CD4-positive, alpha-beta T cell treated with Interleukin-4 for 4 hours (primary cell): ENCODE data around the gene LIPH.

ENCODE experiments used
- DNase-seq: peaks from one replicate; pipeline ENCODE4 v3.0.0-alpha.2; 2020

The LIPH gene

DNA sequence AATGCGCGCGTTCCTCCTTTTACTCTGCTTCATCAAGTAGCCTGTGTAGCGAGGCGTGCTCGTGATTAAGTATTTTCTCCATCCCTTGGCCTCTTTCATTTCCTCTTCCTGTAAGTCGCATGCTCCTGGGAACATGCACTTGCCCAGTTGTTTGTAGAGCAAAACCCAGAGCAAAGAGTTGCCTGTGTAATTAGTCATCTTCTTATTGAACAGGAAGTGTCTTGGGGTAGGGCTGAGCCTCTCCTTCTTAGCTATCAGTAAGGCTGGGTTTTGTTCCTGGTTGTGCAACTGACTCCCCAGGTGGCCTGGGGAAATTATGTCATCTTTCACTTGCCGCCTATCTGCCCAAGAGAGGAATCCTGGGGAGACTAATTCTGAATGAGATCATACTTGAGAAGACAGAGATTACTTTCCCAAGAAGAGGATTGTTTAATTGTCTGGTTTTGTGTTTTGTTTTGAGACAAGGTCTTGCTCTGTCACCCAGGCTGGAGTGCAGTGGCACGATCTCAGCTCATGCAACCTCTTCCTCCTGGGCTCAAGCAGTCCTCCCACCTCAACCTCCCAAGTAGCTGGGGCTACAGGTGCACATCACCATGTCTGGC lies 14.9 kb downstream of the LIPH start:
- peak; percentile 37 for DNase-seq

DNA sequence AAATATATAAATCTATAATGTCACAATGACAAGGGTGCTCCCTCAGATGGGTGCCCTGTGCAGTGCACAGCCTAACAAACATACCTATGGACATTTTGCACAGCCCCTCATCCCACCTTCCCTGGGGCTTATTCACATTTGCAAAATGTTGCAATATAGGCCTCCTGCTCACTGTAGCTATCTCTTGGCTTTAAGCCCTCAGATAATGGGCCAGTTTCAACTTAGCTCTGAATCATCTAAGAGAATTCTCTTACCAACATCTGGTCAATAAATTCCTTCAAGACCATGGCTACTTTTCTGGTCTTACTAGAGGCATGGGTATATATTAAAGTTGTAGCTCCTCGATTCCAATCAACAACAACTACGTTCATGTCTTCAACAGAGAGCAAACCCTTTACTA lies 17.9 kb downstream of the LIPH start:
- no peak for DNase-seq

DNA sequence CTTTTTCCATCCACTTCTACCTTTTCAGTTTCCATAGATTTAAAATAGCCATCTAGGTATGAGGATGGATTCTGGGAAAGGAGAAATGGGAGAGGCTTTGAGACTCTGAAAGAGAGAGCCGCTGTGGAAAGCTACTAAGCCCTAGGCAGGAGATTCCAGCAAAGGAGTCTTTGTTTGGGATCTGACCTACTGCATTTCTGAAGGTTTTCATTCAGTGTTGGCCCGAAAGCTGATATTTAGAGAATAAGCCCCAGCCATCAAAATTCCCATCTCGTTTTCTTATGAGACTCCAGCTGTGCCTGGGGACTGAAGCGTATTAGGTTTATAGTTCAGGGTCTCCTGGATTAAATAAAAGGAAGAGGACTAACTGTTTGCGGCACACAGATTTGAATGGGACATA lies 19.5 kb downstream of the LIPH start:
- no peak for DNase-seq

DNA sequence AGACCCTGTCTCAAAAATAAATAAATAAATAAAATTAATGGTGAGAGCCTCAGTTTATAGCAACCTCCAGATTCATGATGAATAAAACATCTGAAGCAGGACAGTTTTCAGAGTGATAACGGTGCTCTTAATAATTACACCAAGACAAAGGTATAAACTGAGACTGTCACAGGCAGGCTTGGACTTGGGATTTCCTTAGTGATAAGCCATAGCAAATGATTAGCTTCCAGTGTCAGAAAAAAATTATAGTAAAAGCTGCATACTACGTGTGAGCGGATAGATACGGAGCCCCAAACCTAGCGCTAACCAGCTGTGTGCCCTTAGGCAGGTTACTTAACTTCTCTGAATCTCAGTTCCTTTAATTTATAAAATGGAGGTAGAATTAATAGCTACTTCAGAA lies 21.5 kb downstream of the LIPH start:
- DNase-seq = no peak

DNA sequence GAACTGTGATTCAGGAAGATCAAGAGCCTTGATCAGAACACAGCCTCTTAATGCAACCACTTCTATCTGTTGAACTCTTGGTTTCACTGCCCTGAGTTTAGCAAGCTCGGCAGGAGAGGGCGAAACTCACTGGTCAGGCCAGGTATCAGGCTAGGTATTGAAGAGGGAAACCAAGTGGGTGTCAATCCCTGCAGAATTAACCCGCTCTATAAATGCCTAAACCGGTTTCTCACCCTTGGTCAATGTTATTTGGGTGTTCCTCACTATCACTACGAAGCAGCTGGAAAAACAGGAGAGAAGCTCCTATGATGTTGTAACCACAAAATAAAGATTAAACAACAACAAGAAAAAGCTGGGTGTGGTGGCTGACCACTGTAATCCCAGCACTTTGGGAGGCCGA lies 23.9 kb downstream of the LIPH start:
- no peak for DNase-seq

DNA sequence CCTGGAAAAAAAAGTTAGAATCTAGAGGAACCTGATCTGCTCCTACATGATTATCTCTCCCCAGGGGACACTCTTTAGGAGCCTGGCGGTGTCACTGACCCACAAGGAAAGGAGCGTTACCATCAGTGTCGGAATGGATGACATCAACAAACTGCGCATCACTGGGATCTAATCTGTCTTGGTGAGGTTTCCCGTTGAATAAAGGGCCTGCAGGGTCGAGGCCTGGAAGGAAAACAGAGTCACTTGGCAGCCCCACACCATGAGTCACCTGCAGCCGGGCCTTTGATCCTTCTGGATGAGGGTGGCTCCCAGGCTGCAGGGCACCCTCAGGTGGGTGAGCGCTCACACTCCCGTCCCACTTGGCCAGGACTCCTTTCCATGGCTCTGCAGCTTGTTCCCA lies 25.0 kb downstream of the LIPH start:
- DNase-seq = no peak

DNA sequence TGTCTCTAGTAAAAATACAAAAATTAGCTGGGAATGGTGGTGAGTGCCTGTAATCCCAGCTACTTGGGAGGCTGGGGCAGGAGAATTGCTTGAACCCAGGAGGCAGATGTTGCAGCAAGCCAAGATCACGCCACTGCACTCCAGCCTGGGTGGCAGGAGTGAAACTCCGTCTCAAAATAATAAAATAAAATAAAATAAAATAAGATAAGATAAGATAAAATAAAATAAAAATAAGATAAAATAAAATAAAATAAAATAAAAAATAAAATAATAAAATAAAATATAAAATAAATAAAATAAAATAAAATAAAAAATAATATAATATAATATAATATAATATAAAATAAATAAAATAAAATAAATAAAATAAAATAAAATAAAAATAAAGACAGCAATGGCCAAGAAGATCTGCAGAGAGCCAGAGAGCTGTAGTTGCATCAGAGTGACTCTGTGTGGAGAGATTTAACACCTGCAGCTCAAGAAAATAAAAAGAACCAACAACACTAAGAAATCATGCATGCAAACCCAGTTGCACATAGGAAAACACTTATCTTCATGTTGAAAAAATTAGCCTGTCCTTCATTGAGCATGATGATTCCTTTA lies 25.9 kb downstream of the LIPH start:
- no peak for DNase-seq

DNA sequence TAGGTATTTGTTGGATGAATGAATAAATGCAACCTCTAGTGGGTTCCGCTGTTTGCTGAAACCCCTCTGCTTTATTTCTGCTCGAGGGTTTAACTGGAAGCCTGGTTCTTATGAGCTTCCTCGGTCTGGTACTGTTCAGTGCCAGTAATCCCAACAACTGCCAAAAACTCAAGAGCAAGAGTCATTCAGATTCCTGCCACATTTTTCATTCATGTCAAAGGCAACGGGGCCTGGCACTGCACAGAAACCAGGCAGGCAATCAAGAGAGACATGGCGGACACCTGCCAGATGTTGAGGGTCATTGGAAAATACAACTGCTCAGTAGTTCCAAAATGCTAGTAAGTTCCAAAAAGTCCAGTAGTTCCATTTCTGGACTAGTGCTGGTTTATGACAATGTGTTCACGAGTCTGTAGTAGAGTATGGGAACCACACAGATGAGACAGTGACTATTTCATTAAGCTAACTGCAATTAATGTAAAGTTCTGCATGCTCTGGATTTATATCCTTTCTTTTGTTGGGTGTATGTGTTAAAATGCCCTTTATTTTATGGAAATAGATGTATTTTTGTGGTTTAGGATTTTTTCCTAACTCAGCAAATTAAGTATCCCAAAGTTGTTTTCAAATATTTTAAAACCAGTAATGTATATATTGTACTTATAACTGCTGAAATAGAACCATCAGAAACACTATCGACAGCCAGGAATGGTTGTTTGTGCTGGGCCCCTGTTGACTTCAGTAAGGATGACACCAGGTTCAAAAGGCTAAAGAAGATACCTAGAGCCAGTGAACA lies 30.8 kb downstream of the LIPH start:
- DNase-seq = no peak

DNA sequence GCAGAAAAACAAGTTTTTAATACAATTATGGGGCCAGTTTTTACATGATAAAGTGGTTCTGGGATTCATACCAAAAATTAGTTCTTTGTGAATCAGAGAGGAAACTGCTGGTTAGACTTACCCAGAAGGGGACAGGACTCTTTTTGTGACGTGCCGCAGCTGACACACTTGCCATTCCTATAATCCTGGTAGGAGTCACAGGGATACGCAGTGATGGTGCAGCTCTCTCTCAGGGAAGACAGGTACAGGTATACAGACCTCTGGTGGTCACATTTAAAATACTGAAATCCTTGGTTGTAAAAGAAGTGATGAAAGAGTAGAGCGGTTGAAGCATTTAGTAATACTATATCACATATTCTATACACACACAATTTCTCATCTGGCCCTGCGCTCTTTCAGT lies 33.4 kb downstream of the LIPH start:
- no peak for DNase-seq

DNA sequence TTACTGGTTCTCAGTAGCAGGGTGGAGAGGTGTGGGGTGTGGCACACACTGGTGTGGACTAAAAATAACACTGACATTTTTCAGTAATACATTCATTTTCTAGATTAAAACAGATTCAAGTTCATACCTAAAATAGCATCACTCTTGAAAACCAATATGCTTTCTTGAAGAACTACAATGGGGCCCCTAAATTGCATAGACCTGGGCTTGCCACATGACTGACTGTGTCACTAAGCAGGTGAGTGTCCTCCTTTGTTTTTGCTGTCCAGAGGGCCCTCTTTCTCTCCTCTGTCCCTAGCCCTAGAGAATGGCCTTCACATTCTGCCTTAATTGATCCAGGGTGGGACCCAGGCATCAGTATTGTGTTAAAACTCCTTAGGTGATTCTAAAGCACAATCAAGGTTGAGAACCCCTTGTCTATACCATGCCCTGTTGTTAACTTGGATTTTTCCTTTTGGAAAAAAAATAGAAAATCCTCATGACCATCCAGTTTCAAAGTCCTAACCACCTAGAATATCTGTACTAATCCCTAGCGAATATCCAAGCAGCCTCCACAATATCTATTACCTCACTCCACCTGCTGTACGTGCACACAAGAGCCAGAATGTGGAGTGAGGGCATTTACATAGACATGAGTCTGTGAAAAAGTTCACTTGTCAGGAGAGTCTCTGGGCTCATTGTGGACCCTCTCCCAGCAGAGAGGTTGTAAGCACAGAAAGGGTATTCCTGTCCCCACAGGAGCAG lies 34.8 kb downstream of the LIPH start:
- DNase-seq = no peak

DNA sequence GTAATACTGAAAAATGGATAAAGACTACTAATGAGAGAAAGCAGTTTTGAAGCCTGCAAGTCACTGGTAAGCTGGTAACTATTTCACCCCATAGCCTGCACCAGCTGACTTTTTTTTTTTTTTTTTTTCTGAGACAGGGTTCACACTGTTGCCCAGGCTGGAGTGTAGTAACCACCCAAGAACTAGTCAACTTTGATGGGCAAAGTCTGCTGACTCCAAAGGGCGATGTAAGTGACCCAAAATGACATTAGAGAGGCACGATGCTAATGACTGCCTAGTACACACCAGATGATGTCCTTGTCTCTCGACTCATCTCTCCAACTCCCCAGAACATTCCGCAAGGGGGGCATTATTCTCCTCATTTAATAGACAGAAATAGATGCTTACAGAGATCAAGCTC lies 40.7 kb downstream of the LIPH start:
- no peak for DNase-seq

DNA sequence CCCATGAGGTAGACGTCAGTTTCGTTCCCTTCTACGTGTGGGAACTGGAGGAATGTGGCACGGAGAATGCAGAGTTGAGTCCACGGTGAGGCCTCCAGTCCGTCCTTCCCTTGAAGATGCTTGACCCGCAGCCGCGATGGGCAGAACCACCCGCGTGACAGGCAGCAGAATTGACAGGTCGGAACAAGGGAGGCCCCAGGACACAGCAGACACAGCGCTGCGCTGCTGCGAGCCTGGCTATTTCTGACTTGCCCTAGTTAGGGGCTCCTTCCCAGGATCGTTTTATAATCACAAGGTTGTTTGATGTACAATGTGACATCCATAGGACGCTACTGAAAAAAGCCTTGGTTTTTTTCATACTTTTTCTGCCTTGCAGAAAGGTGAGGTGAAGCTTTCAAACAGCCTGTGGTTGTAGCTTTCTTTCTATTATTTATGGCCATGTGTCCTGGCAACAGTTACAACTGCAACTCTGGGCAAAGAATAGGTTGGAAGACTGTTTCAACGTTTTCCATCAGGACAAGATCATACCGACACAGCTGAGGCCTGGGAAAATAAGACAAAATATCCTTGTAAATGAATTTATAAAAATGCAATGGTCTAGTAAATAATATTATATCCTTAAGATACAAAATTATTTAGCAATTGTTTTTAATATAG lies 43.9 kb downstream of the LIPH start:
- DNase-seq = no peak

DNA sequence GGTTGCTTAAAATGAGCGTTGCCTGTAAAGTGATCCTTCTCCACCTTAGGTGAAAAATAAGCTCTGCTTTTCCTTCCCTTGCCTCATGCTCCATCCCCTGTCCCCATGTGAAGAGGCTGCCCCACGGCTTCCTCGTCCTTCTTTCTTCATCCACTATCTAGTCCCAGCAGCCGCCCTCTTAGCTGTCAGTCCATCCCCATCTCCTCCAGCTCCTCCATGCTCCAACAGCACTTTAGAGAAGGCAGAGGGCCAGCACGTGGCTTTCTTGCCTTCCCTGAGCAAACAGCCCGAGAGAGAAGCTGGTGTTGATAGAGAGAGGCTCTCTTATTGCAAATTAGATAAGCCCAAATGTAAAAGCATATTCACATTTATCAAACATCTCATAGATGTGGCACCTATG lies 44.5 kb downstream of the LIPH start:
- no peak for DNase-seq

DNA sequence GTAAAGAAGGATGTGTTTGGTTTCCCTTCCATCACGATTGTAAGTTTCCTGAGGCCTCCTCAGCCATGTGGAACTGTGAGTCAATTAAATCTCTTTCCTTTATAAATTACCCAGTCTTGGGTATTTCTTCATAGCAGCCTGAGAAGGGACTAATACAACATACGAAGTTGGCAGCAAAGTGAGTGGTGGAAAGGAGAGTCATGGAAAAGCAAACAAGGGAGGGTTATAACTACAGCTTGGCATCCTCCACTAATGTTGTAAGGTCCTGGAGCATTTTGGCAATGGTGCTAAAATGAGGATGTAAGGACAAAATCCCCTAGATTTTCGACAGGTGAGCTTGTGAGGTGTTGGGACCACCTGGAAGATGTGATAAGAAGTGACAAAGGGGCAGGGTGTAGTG lies 47.8 kb downstream of the LIPH start:
- no peak for DNase-seq

DNA sequence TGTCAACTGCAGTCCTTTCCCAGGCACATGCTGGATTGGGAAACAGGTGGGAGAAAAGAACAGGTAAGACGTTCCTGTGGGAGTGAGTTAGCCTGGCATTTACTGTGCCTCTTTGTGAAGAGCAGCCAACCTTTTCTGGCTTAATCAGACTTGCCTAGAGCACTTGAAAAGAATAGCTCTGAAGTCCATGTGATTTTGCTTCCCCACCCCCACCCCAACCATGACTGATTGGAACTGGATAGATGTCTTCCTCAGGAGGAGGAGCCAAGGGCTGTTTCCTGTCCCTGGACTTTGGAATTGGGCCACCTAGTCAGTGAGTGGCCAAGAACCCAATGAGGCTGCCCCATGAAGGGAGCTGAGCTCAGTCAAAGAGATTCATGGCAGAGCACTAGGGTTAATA lies 48.9 kb downstream of the LIPH start:
- no peak for DNase-seq

DNA sequence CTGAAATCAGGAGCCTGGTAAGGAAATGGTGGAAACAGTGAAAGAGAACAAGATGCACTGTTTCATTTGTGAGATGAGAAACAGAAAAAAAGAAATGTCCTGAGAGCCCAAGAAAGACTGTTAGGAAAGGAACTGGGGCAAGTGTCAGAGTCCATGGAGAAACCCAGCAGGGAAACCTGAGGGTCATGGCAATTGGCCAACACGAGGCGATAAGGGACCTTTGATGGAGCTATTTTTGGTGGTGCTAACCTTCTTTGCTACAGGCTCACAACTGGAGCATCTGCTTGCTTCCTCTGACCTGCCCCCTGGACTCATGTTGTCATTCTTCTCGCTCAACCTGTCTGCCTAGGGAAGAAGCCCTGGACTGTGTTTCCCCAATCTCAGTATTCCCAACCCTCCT lies 49.4 kb downstream of the LIPH start:
- DNase-seq = no peak

DNA sequence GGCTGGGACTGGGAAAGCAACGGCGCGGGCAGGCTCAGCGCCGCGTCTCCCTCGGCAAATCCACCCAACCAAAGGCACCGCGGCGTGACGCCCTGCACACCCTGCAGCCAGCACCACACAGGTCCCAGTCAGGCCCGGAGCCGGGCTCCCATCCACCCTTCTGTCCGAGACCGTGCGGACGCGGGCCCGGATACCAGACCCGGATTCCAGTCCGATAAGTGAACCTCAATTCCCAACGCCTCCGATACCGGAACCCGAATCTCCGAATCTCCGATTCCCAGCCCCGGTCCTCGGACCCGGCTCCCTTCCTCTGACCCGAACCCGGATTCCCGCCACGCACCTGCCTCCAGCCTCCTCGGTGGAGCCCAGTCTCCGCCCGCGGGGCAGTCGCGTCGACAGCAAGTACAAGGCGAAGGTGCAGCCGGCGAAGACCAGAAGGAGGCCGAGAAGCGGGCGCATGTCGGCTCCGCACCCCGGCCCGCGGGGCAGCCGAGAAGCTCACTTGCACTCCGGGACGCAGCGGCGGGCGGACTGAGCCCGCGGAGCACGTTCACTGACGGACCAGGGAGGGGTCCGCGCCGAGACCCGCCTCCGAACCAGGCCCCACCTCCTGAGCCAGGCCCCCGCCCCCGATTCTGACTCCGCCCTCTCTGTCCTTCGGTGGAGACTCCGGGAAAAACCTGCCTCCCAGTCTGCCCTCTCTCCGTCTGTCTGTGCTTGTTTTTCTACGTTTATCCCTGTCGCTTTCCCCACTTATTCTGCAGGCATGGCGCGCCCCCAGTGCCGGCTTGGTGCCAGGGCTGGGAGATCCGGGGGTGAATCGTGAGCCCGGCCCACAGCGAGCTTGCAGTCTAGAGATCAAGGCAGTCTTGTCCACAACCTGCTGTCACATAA lies 53.6 kb downstream of the LIPH start, which contains the start of gene TMEM41A:
Gene TMEM41A, minus strand, starts transcription at position 533 of the 894 bp plus-strand sequence. Its CDS starts 74 bp downstream, at position 459.
- DNase-seq = peak; percentile 89

DNA sequence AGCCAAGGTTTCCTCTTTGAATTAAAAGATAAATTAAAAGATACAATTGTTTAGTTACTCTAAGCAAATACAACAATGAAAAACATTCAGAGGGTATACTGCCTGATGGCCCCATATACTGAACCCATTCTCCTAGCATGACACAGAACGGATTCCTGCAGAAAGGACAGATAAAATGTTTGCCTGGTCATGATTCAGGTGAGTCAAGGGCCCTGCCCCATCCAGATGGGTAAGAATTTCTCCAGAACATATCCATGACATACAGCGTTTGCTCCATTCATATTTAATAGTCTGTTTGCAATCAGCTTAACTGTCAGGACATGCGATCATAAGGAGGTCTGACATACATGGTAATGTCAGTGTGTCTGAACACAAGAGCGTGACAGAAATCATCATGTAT lies 62.1 kb downstream of the LIPH start:
- no peak for DNase-seq

DNA sequence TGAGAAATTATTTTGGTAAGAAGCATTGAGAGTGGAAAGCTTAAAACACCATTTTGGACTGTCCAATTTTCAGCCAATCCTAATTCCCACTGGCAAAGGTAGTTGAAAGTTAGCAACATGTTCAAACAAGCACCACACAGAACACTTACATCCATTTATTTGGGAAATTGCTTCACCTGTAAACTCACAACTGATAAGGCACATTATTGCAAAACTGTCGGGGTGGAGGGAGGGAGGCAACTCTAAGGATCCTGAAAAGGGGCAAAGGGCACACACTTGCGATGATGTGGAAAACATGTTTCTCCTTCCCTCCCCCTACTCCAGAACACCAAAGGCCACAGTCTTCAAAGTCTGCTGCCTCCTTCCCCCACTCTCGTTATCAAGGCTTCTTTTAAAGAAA lies 62.9 kb downstream of the LIPH start:
- DNase-seq = no peak

DNA sequence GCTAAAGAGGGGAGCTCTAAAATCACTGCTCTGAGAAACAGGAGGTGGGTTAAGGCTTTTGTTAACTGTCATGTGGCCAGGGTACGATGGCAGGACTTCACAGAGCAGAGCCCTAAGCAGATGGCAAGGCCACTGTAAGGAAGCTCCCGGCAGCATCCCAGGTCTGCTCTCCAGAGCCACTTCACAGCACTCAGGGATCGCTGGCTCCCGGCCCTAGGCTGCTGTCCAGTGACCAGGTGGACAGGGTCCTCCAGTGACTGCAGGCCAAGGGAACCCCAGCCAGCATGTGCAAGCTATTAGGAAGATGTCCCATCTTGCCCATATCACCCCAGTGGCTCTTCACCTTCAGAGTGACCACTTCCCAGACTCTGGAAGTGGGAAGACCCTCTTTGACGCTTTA lies 63.9 kb downstream of the LIPH start:
- no peak for DNase-seq

DNA sequence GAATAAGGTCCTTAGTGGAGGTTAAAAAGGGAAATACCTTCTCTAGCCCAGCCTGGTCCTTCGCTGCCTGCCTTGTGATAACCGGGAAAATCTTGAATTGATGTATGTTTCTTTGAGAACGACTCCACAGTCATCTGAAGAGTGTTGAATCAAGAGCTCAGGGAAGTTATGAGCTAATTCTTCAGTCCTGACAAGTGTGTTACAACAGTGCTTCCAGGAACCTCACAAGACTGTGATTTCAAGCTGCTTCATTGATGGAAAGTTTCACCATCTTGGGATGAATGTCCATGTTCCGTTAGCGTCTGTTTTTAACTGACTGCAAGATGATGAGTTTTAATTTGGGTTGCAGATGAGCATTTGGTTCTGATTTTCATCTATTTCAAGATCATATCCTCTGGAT lies 66.0 kb downstream of the LIPH start:
- no peak for DNase-seq

DNA sequence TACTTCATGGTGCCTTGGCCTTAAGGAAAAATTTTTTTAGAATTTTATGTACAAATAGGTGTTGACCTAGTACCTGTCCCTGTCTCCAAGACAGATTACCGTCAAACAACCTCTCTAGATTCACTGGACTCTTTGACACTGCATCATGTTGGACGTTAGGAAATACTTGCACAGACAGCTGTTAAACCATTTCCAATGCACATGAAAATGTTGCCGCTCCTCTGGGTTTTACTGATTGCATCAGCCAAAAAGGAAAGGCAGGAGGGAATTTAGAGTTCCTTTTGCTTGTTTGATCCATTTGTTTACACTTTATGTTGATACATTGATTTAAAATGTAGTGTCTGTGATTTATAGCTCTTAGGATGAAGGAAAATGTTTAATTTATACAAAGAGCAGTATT lies 68.1 kb downstream of the LIPH start:
- no peak for DNase-seq
